BE2C (cell line): ENCODE results near the gene CHCHD3.
A peak's percentile ranks its signal among the peaks of the same experiment; 100 is the strongest.

Source experiments
- DNase-seq: peaks from one replicate; pipeline ENCODE4 v3.0.0-alpha.2; 2020
- H3K27me3 ChIP-seq: fragments of 250-450 bp; sonication (Bioruptor Pico); 2 replicates; pipeline ENCODE4 v1.5.1; 2020; ENCODE audit warnings: mild to moderate bottlenecking
- H3K36me3 ChIP-seq: fragments of 250-450 bp; sonication (Bioruptor Pico); 2 replicates; pipeline ENCODE4 v1.5.1; 2020; ENCODE audit warnings: mild to moderate bottlenecking
- H3K4me1 ChIP-seq: fragments of 250-450 bp; sonication (Bioruptor Pico); 2 replicates; pipeline ENCODE4 v1.5.1; 2020
- H3K4me3 ChIP-seq: 2 replicates; pipeline ENCODE4 v1.5.1; 2011; ENCODE audit warnings: low read depth, low read length
- H3K9me3 ChIP-seq: fragments of 250-450 bp; sonication (Bioruptor Pico); 2 replicates; pipeline ENCODE4 v1.5.1; 2020
- TF ChIP-seq, protein P1 (sequence below): IDR thresholded peaks from 2 replicates; pipeline ENCODE4 v1.5.1; 2012; ENCODE audit warnings: mild to moderate bottlenecking, low read depth, low read length

The CHCHD3 gene

DNA sequence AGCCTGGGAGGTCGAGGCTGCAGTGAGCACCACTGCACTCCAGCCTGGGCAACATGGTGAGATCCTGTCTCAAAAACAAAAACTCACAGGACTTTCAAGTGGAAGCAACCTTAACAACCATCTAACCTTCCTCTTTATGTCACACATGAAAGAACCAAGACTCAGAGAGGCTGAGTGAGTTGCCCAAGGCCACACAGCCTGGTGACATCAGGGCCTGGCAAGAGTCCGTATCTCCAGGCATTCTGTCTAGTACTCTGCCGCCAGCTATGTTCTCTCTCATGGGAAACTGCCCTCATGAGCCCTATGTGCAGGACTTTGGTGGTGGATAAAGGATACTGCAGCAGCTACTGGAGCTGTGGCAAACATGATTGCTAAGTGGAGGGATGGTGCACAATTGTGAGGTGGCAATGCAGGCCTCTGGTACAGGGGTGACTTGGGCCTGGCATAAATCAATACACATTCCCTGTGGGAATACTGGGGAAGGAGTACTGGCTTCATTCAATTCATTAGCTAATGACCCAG is 10.1 kb upstream of the CHCHD3 start:
- no peak overlapping the region for H3K4me3 ChIP-seq
- no peaks in the 10 kb centered on the region for H3K9me3 ChIP-seq
- no peak for DNase-seq
- no peaks in the 10 kb centered on the region for H3K36me3 ChIP-seq
- TF ChIP-seq, protein P1, sequence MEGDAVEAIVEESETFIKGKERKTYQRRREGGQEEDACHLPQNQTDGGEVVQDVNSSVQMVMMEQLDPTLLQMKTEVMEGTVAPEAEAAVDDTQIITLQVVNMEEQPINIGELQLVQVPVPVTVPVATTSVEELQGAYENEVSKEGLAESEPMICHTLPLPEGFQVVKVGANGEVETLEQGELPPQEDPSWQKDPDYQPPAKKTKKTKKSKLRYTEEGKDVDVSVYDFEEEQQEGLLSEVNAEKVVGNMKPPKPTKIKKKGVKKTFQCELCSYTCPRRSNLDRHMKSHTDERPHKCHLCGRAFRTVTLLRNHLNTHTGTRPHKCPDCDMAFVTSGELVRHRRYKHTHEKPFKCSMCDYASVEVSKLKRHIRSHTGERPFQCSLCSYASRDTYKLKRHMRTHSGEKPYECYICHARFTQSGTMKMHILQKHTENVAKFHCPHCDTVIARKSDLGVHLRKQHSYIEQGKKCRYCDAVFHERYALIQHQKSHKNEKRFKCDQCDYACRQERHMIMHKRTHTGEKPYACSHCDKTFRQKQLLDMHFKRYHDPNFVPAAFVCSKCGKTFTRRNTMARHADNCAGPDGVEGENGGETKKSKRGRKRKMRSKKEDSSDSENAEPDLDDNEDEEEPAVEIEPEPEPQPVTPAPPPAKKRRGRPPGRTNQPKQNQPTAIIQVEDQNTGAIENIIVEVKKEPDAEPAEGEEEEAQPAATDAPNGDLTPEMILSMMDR, result no peak
- H3K27me3 ChIP-seq, result no peaks in the 10 kb centered on the region
- H3K4me1 ChIP-seq, result no peaks in the 10 kb centered on the region

DNA sequence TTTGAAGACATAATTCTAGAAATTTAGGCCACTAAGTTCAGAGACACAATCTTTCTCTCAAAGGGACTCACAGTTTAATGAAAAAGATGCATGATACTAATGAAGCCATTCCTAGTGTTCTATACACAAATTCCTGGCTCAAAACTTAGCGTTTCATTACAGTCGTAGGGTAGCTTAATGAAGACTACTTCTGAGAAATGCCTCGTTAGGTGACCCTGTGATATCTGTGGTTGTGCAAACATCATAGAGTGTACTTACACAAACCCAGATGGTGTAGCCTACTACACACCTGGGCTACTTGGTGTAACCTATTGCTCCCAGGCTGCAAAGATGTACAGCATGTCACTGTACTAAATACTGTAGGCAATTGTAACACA is 488 bp upstream of the CHCHD3 start:
- peaks cover 7% of the 10 kb centered on the region for H3K36me3 ChIP-seq
- no peak for DNase-seq
- H3K27me3 ChIP-seq, result no peaks in the 10 kb centered on the region
- peaks cover 12% of the 10 kb centered on the region for H3K4me1 ChIP-seq
- H3K9me3 ChIP-seq, result no peaks in the 10 kb centered on the region
- 0 out of 2 replicates have a peak overlapping the region, but pooled peaks have one; percentile 9 for H3K4me3 ChIP-seq
- TF ChIP-seq, protein P1, result no peak

DNA sequence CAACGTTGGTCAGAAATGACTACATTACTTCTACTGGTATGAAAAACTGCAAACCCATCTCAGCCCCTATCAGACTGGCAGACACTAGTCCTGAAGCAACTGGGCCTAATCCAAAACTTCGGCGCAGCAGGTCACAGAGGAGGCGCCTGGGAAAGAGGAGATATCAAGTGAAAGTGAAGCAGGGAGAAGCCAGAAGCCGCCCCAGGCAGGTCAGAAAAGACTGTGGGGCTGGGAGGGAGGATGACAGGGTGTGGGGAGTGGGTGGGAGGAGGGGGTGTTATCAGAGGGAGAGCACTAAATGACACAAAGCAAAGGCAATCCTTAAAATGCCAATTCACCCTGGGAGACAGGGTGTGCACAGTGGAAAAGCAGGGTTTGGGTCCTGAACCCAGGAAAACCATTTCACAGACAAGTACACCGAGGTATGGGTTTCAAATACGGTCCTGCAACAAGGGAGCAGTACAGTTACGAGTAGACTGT is 731 bp downstream of the CHCHD3 start:
- Histone ChIP-seq H3K4me1 (peaks cover 21% of the 10 kb centered on the region), H3K4me3 (peak overlapping the region; percentile 95), H3K27me3 (no peaks in the 10 kb centered on the region), H3K9me3 (no peaks in the 10 kb centered on the region), H3K36me3 (peaks cover 10% of the 10 kb centered on the region)
- TF ChIP-seq, protein P1, result no peak
- peak; percentile 63 for DNase-seq

DNA sequence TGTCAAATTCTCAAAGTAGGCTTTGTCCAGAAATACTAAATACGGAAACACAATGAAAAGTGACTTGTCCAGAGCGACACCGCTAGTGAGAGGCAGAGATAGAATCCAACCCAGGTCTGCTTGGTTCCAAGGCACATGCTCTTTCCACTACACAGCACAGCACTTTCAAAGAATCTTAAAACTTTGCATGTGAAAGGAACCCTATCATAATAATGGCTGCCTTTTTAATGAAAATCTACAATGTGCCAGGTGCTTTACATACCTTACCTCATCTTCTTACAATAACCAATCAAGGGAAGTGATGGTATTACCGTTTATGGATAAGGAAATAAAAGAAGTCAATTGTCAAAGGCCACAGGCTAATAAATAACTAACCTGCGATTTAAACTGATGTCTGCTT is 2.6 kb downstream of the CHCHD3 start:
- peak overlapping the region; percentile 95 for H3K4me3 ChIP-seq

DNA sequence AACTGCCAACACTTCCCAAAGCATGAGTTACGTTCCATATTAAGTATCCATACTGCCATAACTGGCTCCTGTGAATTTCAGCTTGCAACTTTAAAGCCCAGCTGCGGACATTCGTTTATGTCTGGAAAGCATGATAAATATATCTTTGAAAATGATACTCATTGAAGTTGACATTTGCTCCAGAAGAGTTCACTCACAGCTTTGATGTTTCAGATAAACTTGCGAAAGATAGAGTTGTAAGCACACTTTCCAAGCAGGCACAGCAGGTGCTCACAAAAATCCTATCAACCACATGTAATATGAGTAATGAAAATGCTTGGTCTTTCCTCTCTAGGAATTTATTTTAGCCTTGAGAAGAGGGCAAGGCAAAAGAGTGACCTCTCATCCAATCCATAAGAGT is 4.5 kb downstream of the CHCHD3 start:
- peaks cover 21% of the 10 kb centered on the region for H3K4me1 ChIP-seq
- TF ChIP-seq, protein P1, result no peak
- no peak overlapping the region for H3K4me3 ChIP-seq
- no peaks in the 10 kb centered on the region for H3K27me3 ChIP-seq
- no peaks in the 10 kb centered on the region for H3K9me3 ChIP-seq
- no peak for DNase-seq
- H3K36me3 ChIP-seq, result peaks cover 19% of the 10 kb centered on the region

More for the DNA sequence above, 2.6 kb downstream of the CHCHD3 start:
- H3K27me3 ChIP-seq, result no peaks in the 10 kb centered on the region
- H3K36me3 ChIP-seq, result peaks cover 19% of the 10 kb centered on the region
- DNase-seq, result no peak
- no peaks in the 10 kb centered on the region for H3K9me3 ChIP-seq
- H3K4me1 ChIP-seq, result peaks cover 21% of the 10 kb centered on the region
- TF ChIP-seq, protein P1, result no peak

DNA sequence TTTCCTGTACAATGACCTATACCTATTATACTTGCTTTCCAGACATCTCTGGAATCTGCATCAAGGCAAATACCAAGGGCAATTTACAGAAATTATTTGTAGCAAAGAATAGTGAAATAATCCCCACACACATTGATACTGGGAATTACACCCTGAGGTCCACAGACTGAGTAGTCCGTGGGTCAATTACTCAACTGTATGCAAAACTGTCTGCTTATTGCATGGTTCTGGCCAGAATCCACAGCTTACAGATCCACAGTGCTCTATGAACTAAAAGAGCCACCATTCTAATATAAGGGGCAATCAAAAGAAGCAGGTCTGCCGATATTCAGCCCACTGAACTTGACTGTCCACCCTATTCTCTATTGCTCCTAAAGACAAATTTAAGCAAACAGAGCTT is 5.7 kb downstream of the CHCHD3 start:
- peaks cover 25% of the 10 kb centered on the region for H3K4me1 ChIP-seq
- H3K36me3 ChIP-seq, result peaks cover 24% of the 10 kb centered on the region
- no peaks in the 10 kb centered on the region for H3K27me3 ChIP-seq

More for the DNA sequence above, 5.7 kb downstream of the CHCHD3 start:
- TF ChIP-seq, protein P1, result no peak
- Histone ChIP-seq H3K9me3 (no peaks in the 10 kb centered on the region), H3K4me3 (no peak overlapping the region)
- no peak for DNase-seq
